GM12864 (cell line): ENCODE measurements around the gene APBB2.

Source experiments
- DNase-seq: peaks from one replicate; pipeline ENCODE4 v3.0.0-alpha.2; 2011; ENCODE audit warnings: low read depth
- H3K4me3 ChIP-seq: 2 replicates; pipeline ENCODE4 v1.5.1; 2011; ENCODE audit warnings: mild to moderate bottlenecking, low read depth, low read length, control low read depth
- TF ChIP-seq, protein P1 (sequence below): IDR thresholded peaks from 2 replicates; pipeline ENCODE4 v1.5.1; 2011; ENCODE audit warnings: low read depth, mild to moderate bottlenecking, moderate library complexity, low read length, control low read depth, inconsistent platforms; ENCODE audit errors: missing control alignments

Gene APBB2

DNA sequence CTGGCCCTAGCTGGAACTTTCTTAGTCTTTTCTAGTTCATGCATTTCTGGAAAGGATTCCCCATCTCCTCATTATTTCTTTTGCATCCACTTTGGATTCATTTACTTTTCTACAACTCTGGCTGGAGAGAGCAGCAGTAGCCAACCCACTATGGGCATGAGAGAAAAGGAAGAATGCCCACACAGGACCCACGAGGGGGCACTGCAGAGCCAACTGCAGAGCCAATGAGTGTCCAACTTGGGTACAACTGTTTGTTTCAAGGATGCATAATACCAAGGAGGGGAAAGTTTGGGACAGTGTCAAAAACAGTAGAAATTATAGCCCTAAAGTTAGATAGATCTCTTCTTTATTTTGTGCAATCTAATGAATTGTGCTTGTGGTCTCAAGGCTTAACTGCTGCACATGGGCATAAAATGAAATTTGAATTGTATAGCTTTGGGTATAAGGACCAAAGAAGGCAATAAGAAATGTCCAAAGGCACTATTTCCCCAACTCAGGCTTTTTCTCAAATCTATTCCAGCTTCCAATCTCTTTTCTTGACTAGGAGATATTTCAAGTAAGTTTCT, 233.9 kb downstream of the APBB2 start:
- DNase-seq, result no peak
- TF ChIP-seq, protein P1, sequence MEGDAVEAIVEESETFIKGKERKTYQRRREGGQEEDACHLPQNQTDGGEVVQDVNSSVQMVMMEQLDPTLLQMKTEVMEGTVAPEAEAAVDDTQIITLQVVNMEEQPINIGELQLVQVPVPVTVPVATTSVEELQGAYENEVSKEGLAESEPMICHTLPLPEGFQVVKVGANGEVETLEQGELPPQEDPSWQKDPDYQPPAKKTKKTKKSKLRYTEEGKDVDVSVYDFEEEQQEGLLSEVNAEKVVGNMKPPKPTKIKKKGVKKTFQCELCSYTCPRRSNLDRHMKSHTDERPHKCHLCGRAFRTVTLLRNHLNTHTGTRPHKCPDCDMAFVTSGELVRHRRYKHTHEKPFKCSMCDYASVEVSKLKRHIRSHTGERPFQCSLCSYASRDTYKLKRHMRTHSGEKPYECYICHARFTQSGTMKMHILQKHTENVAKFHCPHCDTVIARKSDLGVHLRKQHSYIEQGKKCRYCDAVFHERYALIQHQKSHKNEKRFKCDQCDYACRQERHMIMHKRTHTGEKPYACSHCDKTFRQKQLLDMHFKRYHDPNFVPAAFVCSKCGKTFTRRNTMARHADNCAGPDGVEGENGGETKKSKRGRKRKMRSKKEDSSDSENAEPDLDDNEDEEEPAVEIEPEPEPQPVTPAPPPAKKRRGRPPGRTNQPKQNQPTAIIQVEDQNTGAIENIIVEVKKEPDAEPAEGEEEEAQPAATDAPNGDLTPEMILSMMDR, result peak; percentile 69
- no peak overlapping the region for H3K4me3 ChIP-seq

GRCh38 chr4:40978548-40978947, 235.8 kb downstream of the APBB2 start:
- TF ChIP-seq, protein P1, result no peak
- DNase-seq, result no peak
- H3K4me3 ChIP-seq, result no peak overlapping the region

GRCh38 chr4:40976343-40976742, 238.0 kb downstream of the APBB2 start:
- H3K4me3 ChIP-seq, result no peak overlapping the region
- DNase-seq, result peak; percentile 33
- TF ChIP-seq, protein P1, result peak; percentile 51

DNA sequence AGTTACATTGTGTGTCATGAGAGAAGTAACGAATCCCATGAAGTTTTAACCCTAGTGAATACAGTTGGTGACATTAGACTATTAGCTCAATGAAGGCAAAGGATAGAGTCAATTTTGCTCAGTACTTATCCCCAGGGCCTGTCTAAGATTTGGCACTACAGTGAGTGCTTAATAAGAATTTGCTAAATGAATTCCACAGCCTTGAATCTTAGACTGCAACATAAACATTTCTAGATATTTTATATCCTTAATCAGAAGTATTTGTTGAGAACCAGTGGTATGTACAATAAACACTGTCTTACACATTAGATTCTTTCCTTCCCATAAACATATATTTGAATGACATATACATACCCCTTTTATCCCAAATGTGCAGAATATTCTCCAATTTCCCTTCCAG, 241.6 kb downstream of the APBB2 start:
- TF ChIP-seq, protein P1, result no peak
- no peak for DNase-seq
- no peak overlapping the region for H3K4me3 ChIP-seq

DNA sequence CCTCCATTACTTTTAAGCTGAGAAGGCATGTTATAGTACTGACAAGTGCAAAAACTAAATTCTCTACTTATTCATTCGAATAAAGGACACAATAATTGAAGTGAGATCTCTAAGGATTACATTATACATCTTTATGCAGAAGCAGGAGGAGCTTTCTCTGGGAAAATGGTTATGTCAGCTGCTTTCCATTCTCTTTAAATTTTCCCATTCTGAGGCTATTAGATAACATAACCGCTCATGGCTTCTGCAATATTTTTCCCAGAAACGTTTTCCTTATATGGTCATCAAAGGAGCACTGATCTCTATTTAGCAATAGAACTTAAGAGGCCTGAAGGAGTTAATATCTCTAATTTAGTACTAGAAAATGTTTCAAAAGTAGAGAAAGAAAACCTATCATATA, 243.0 kb downstream of the APBB2 start:
- DNase-seq, result no peak
- no peak overlapping the region for H3K4me3 ChIP-seq
- TF ChIP-seq, protein P1, result no peak

GRCh38 chr4:40969501-40969900, 244.8 kb downstream of the APBB2 start:
- DNase-seq, result no peak
- TF ChIP-seq, protein P1, result no peak
- H3K4me3 ChIP-seq, result no peak overlapping the region

DNA sequence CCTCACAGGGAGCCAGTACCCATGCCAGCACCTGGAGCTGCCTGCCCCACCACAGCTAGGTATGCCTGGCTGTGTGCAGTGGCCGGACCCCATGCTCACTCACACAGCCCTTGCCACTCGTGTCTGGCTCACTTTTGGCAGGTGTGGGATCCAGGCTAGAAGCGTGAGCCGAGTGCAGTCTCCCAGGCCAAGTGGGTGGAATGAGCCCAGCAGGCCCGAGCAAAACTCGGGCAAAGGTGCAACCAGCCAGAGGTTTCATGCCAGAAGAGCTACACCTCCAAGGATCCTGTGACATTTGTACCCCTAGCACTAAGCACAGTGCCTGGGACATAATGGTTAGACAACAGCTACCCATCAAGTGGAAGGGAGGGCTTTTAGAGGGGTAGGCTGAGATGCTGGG, 246.8 kb downstream of the APBB2 start:
- no peak overlapping the region for H3K4me3 ChIP-seq
- DNase-seq, result no peak
- TF ChIP-seq, protein P1, result no peak
